B cell (primary cell): ENCODE results near the gene TPGS2. TPM values are rescaled to one million over a fixed set of nuclear protein-coding genes. Genes with fewer than 3 reads are reported as not detected.

ENCODE experiments used
- ATAC-seq: fragments of 200-7000 bp; cut with Tn5 transposase; one replicate; pipeline ENCODE4 v1.10.0; 2021; ENCODE audit warnings: low read depth, mild to moderate bottlenecking, moderate number of reproducible peaks, moderate library complexity
- CTCF ChIA-PET: fragments of 350-600 bp; sonication (Branson Sonifier 250); formaldehyde crosslinking; loops from one replicate; lab custom pipeline; 2021; ENCODE audit warnings: antibody characterized with exemption, inconsistent platforms; lab: Charles Lee
- POLR2A ChIA-PET: fragments of 350-600 bp; sonication (Branson Sonifier 250); formaldehyde crosslinking; loops from one replicate; lab custom pipeline; 2021; ENCODE audit warnings: antibody characterized with exemption; lab: Charles Lee
- DNase-seq: peaks from one replicate; pipeline ENCODE4 v3.0.0; 2013
- H2AFZ ChIP-seq: 2 replicates; pipeline ENCODE4 v1.6.1; 2012; ENCODE audit warnings: mild to moderate bottlenecking, low read depth, low read length; ENCODE audit not compliant: insufficient read depth, poor library complexity, severe bottlenecking
- H3K27ac ChIP-seq, 2 donors: 1 replicate in 1 of 2; 2 replicates in 1 of 2; pipeline ENCODE4 v1.5.1; 2012 to 2013; ENCODE audit warnings: low read length in 2 of 2, mild to moderate bottlenecking in 2 of 2, moderate library complexity in 1 of 2
- H3K27me3 ChIP-seq, 4 experiments: fragments of 200-600 bp in 1 of 4; sonication (generic) in 1 of 4; replicated peaks in 1 of 4; 1 replicate in 2 of 4; 2 replicates in 2 of 4; pipeline versions ENCODE4 v1.6.1 to v1.7.0; 2013 to 2016; ENCODE audit warnings: low read length in 3 of 4, mild to moderate bottlenecking in 2 of 4, mixed read lengths in 1 of 4, moderate library complexity in 1 of 4; ENCODE audit not compliant: insufficient read depth in 4 of 4, control insufficient read depth in 3 of 4; ENCODE audit errors: control extremely low read depth in 1 of 4
- H3K36me3 ChIP-seq, 2 experiments: replicated peaks in 1 of 2; 1 replicate in 1 of 2; 2 replicates in 1 of 2; pipeline versions ENCODE4 v1.6.1 to v1.7.1; 2013; ENCODE audit warnings: low read length in 1 of 2; ENCODE audit not compliant: insufficient read depth in 2 of 2, control insufficient read depth in 1 of 2; ENCODE audit errors: control extremely low read depth in 1 of 2, extremely low read depth in 1 of 2
- H3K4me1 ChIP-seq, 2 donors: fragments of 200-600 bp in 1 of 2; sonication (generic) in 1 of 2; 1 replicate in 1 of 2; 2 replicates in 1 of 2; pipeline versions ENCODE4 v1.5.1 to v1.6.1; 2013 to 2017; ENCODE audit warnings: low read length in 2 of 2; ENCODE audit not compliant: control insufficient read depth in 2 of 2, insufficient read depth in 2 of 2
- H3K4me2 ChIP-seq: replicated peaks from 2 replicates; pipeline ENCODE3; 2012; ENCODE audit warnings: mild to moderate bottlenecking, low read depth, low read length; ENCODE audit not compliant: poor library complexity, severe bottlenecking
- H3K4me3 ChIP-seq, 5 experiments: fragments of 200-600 bp in 1 of 5; sonication (generic) in 1 of 5; 1 replicate in 3 of 5; 2 replicates in 2 of 5; pipeline versions ENCODE4 v1.5.1 to v1.7.0; 2011 to 2016; ENCODE audit warnings: low read length in 4 of 5, mild to moderate bottlenecking in 4 of 5, low read depth in 2 of 5, control low read depth in 1 of 5, moderate library complexity in 1 of 5; ENCODE audit not compliant: insufficient read depth in 1 of 5; ENCODE audit errors: control extremely low read depth in 1 of 5, extremely low read depth in 1 of 5
- H3K79me2 ChIP-seq: fragments of 200-600 bp; sonication (generic); one replicate; pipeline ENCODE4 v1.6.0; 2016; ENCODE audit warnings: low read length; ENCODE audit not compliant: control insufficient read depth, insufficient read depth
- H3K9ac ChIP-seq: fragments of 200-600 bp; sonication (generic); 2 replicates; pipeline ENCODE4 v1.6.1; 2017; ENCODE audit warnings: mild to moderate bottlenecking, low read length, moderate library complexity
- H3K9me3 ChIP-seq, 3 donors: one replicate each; pipeline versions ENCODE4 v1.6.1 to v1.7.1; 2013; ENCODE audit warnings: low read length in 2 of 3; ENCODE audit not compliant: control insufficient read depth in 2 of 3, insufficient read depth in 1 of 3; ENCODE audit errors: control extremely low read depth in 1 of 3
- H4K20me1 ChIP-seq: 2 replicates; pipeline ENCODE4 v1.6.0; 2012; ENCODE audit warnings: mild to moderate bottlenecking, low read length; ENCODE audit not compliant: insufficient read depth, control insufficient read depth, poor library complexity, severe bottlenecking
- H3K27ac Mint-ChIP-seq: one replicate; pipeline ENCODE4 v1.8.0; 2021; ENCODE audit warnings: mixed read lengths
- H3K27me3 Mint-ChIP-seq: one replicate; pipeline ENCODE4 v1.8.0; 2021; ENCODE audit warnings: mixed read lengths
- H3K4me1 Mint-ChIP-seq: one replicate; pipeline ENCODE4 v1.8.0; 2021; ENCODE audit warnings: mixed read lengths
- H3K4me3 Mint-ChIP-seq: one replicate; pipeline ENCODE4 v1.8.0; 2021; ENCODE audit warnings: mixed read lengths
- H3K9me3 Mint-ChIP-seq: one replicate; pipeline ENCODE4 v1.8.0; 2022; ENCODE audit warnings: mixed read lengths; ENCODE audit not compliant: insufficient read depth
- EZH2 ChIP-seq: IDR thresholded peaks from 2 replicates; pipeline ENCODE4 v1.6.1; 2012; ENCODE audit warnings: borderline replicate concordance, low read depth, mild to moderate bottlenecking, moderate library complexity, low read length; ENCODE audit not compliant: insufficient read depth, poor library complexity, severe bottlenecking
- WGBS: methylation state at CpG from one replicate; pipeline ENCODE4 v1.1.5; 2013; ENCODE audit warnings: missing lambda C conversion rate; ENCODE audit not compliant: insufficient coverage; 5-methylcytosine and 5-hydroxymethylcytosine counted together
- intact Hi-C: fragments of 100-400 bp; cut with micrococcal nuclease; formaldehyde crosslinking; loops from one replicate; pipeline ENCODE4 v1.10.0; 2022
- polyA plus RNA-seq: library from polyadenylated mRNA; depleted of rRNA; stranded (reverse); fragments of >200 nt; gene quantifications from 2 replicates; pipeline ENCODE4 v1.2.3, GENCODE V29; 2012
- total RNA-seq, 2 donors: library from RNA; stranded (reverse); fragments of 120-200 nt in 1 of 2; gene quantifications; 1 replicate in 1 of 2; 2 replicates in 1 of 2; pipeline versions ENCODE4 v1.2.3 to v1.2.4, GENCODE V29; 2013 to 2022
- TF ChIP-seq, protein P1 (sequence below): fragments of 200-600 bp; IDR thresholded peaks from one replicate; pipeline ENCODE4 v1.8.0; 2022; ENCODE audit warnings: antibody characterized with exemption, mild to moderate bottlenecking

Gene TPGS2
- total and polyA plus RNA-seq, 2 donors (not counting 1 experiment from before 2014, with no cell fraction given), result 45.2 to 50.9 TPM

DNA sequence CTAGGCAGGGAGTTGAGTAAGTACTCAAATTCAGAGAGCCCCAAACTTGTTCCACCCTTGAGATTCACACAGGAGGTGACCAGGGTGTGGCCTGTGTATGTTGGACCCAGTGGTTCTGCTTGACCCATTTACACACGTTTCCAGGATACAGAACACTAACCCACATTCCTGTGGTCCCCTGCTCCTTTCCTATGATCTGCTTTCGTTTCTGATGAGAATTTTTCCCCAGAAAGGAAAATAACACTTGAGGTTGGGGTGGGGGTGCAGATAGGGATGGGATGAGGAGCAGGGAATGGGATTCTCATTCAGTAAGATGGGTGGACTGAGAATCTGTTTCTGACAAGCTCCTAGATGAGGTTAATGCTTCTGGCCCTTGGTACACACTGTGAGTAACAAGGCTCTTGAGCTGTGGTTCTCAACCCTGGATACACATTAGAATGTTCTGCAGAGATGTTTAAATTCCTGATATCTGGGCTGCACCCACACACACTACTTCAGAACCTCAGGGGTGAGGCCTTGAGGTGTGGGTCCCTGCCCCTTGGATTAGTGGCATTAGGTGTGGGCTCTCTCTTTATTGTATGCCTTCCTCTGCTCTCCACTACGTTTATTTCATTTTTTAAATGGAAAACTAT, 58.4 kb downstream of the TPGS2 start:
- H3K27ac ChIP-seq, result no peak overlapping the region
- Mint-ChIP-seq H3K27ac (no peak overlapping the region), H3K9me3 (no peaks in the 10 kb centered on the region), H3K4me1 (peaks cover 10% of the 10 kb centered on the region), H3K27me3 (no peaks in the 10 kb centered on the region), H3K4me3 (no peak overlapping the region)
- peaks cover 0 to 11% (median 0%) of the 10 kb centered on the region in 3 donors for H3K9me3 ChIP-seq
- no peak overlapping the region for H2AFZ ChIP-seq
- no peaks in the 10 kb centered on the region for H3K79me2 ChIP-seq
- ChIA-PET CTCF (no interaction called here), POLR2A (no interaction called here)
- no peak overlapping the region for H3K9ac ChIP-seq
- TF ChIP-seq, protein P1, sequence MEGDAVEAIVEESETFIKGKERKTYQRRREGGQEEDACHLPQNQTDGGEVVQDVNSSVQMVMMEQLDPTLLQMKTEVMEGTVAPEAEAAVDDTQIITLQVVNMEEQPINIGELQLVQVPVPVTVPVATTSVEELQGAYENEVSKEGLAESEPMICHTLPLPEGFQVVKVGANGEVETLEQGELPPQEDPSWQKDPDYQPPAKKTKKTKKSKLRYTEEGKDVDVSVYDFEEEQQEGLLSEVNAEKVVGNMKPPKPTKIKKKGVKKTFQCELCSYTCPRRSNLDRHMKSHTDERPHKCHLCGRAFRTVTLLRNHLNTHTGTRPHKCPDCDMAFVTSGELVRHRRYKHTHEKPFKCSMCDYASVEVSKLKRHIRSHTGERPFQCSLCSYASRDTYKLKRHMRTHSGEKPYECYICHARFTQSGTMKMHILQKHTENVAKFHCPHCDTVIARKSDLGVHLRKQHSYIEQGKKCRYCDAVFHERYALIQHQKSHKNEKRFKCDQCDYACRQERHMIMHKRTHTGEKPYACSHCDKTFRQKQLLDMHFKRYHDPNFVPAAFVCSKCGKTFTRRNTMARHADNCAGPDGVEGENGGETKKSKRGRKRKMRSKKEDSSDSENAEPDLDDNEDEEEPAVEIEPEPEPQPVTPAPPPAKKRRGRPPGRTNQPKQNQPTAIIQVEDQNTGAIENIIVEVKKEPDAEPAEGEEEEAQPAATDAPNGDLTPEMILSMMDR, result no peak
- no peak for TF ChIP-seq EZH2
- no peaks in the 10 kb centered on the region for H3K36me3 ChIP-seq
- no peak overlapping the region for H3K4me3 ChIP-seq
- DNase-seq (no peak), ATAC-seq (no peak)
- no peaks in the 10 kb centered on the region for H3K27me3 ChIP-seq
- peaks cover 6 to 8% of the 10 kb centered on the region in 2 donors for H3K4me1 ChIP-seq
- intact Hi-C loops, result no loop called here
- no peaks in the 10 kb centered on the region for H4K20me1 ChIP-seq
- WGBS, result 100% methylated on average over 1 of the region's 3 CpGs
- no peak overlapping the region for H3K4me2 ChIP-seq

DNA sequence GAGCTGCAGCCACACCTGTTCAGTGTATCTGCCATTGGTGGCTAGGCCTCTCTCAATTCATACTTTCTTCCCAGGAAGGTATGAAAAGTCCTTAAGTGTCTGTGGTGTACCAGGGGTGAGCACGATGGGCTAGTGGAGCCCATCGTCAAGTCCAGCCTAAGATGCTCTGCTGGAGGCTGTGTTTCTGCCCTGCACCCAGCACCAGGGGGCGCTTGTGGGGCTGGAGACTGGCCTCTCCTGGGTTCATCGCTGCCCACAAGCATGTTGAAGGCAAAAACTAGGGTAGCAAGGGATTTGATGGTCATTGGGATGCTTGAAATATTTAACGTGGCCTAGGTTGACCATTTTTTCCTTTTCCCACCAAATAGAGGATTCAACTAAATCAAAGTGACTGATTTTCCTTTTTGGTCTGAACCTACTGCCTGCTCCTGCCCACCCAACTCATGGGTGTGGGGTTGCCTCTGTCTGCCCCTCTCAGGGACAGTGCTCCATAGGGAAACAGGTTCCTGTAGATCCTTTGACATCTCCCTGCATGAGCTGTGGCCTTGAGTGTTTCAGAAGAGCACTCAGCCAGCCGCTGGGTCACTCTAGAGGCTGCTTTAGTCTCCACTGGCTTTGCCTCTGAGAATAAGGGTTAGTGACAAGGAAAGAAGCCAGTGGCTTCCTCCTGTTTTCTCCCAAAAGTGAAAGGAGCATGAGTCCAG, 59.0 kb downstream of the TPGS2 start:
- ChIA-PET POLR2A (no interaction called here), CTCF (no interaction called here)
- Mint-ChIP-seq H3K27ac (no peak overlapping the region), H3K9me3 (no peaks in the 10 kb centered on the region), H3K4me1 (peaks cover 10% of the 10 kb centered on the region), H3K4me3 (no peak overlapping the region), H3K27me3 (no peaks in the 10 kb centered on the region)
- no peaks in the 10 kb centered on the region for H3K27me3 ChIP-seq
- no peak for TF ChIP-seq EZH2
- TF ChIP-seq, protein P1, result no peak
- ATAC-seq (no peak), DNase-seq (no peak)
- H3K9me3 ChIP-seq, result peaks cover 0 to 11% (median 1%) of the 10 kb centered on the region in 3 donors
- H3K79me2 ChIP-seq, result no peaks in the 10 kb centered on the region
- H3K27ac ChIP-seq, result no peak overlapping the region
- H3K4me1 ChIP-seq, result peaks cover 6 to 8% of the 10 kb centered on the region in 2 donors
- H3K4me2 ChIP-seq, result no peak overlapping the region
- intact Hi-C loops, result no loop called here
- no peaks in the 10 kb centered on the region for H3K36me3 ChIP-seq
- 73% methylated on average over 3 of the region's 6 CpGs for WGBS
- no peaks in the 10 kb centered on the region for H4K20me1 ChIP-seq
- H3K4me3 ChIP-seq, result no peak overlapping the region
- H2AFZ ChIP-seq, result no peak overlapping the region
- H3K9ac ChIP-seq, result no peak overlapping the region
